HEK293 (cell line): ENCODE results near the gene PRSS16.
A peak's percentile ranks its signal among the peaks of the same experiment; 100 is the strongest.

Experiments used
- BCL11A ChIP-seq: fragments of 450-650 bp; formaldehyde crosslinking; IDR thresholded peaks from 2 replicates; pipeline ENCODE4 v1.5.1; 2016; ENCODE audit warnings: low read depth, missing biosample characterization, missing genetic modification characterization
- BCL11B ChIP-seq: fragments of 450-650 bp; formaldehyde crosslinking; IDR thresholded peaks from 2 replicates; pipeline ENCODE4 v1.5.1; 2016; ENCODE audit warnings: low read depth, missing biosample characterization, missing genetic modification characterization
- GLIS1 ChIP-seq: fragments of 450-650 bp; formaldehyde crosslinking; IDR thresholded peaks from 2 replicates; pipeline ENCODE4 v1.5.1; 2016; ENCODE audit warnings: missing biosample characterization, missing genetic modification characterization
- KLF7 ChIP-seq: fragments of 450-650 bp; formaldehyde crosslinking; IDR thresholded peaks from 2 replicates; pipeline ENCODE4 v1.5.1; 2016; ENCODE audit warnings: missing biosample characterization, missing genetic modification characterization, borderline replicate concordance
- KLF8 ChIP-seq: fragments of 450-650 bp; formaldehyde crosslinking; IDR thresholded peaks from 2 replicates; pipeline ENCODE4 v1.5.1; 2016; ENCODE audit warnings: missing biosample characterization, missing genetic modification characterization
- KLF9 ChIP-seq: fragments of 450-650 bp; formaldehyde crosslinking; IDR thresholded peaks from 2 replicates; pipeline ENCODE4 v1.5.1; 2016; ENCODE audit warnings: missing biosample characterization, missing genetic modification characterization, low read depth
- SP7 ChIP-seq: fragments of 450-650 bp; formaldehyde crosslinking; IDR thresholded peaks from 2 replicates; pipeline ENCODE4 v1.5.1; 2016; ENCODE audit warnings: missing biosample characterization, missing genetic modification characterization
- ZBTB21 ChIP-seq: fragments of 450-650 bp; formaldehyde crosslinking; IDR thresholded peaks from 2 replicates; pipeline ENCODE4 v1.5.1; 2017; ENCODE audit warnings: missing biosample characterization, missing genetic modification characterization
- ZBTB7A ChIP-seq: fragments of 450-650 bp; formaldehyde crosslinking; IDR thresholded peaks from 2 replicates; pipeline ENCODE4 v1.5.1; 2016; ENCODE audit warnings: low read depth, missing biosample characterization, missing genetic modification characterization
- ZEB2 ChIP-seq: fragments of 450-650 bp; formaldehyde crosslinking; IDR thresholded peaks from 2 replicates; pipeline ENCODE4 v1.5.1; 2016; ENCODE audit warnings: missing biosample characterization, missing genetic modification characterization
- ZNF211 ChIP-seq: fragments of 450-650 bp; formaldehyde crosslinking; IDR thresholded peaks from 2 replicates; pipeline ENCODE4 v1.5.1; 2016; ENCODE audit warnings: low read depth, missing biosample characterization, missing genetic modification characterization
- ZNF341 ChIP-seq: fragments of 450-650 bp; formaldehyde crosslinking; IDR thresholded peaks from 2 replicates; pipeline ENCODE4; 2016; ENCODE audit warnings: low read depth, missing biosample characterization, missing genetic modification characterization
- ZNF350 ChIP-seq: fragments of 450-650 bp; formaldehyde crosslinking; IDR thresholded peaks from 2 replicates; pipeline ENCODE4 v1.5.0; 2017; ENCODE audit warnings: missing biosample characterization, mild to moderate bottlenecking, missing genetic modification characterization
- ZNF366 ChIP-seq: fragments of 450-650 bp; formaldehyde crosslinking; conservative IDR thresholded peaks from 2 replicates; pipeline ENCODE4 v1.5.1; 2016; ENCODE audit warnings: missing biosample characterization, missing genetic modification characterization
- ZNF433 ChIP-seq: fragments of 450-650 bp; formaldehyde crosslinking; IDR thresholded peaks from 2 replicates; pipeline ENCODE4 v1.5.1; 2016; ENCODE audit warnings: missing biosample characterization, missing genetic modification characterization, low read depth
- ZNF629 ChIP-seq: fragments of 450-650 bp; formaldehyde crosslinking; IDR thresholded peaks from 2 replicates; pipeline ENCODE4 v1.5.1; 2017; ENCODE audit warnings: missing biosample characterization, missing genetic modification characterization
- ZNF837 ChIP-seq: fragments of 450-650 bp; formaldehyde crosslinking; IDR thresholded peaks from 2 replicates; pipeline ENCODE4 v1.5.1; 2016; ENCODE audit warnings: missing biosample characterization, missing genetic modification characterization
- ZXDB ChIP-seq: fragments of 450-650 bp; formaldehyde crosslinking; IDR thresholded peaks from 2 replicates; pipeline ENCODE4 v1.5.1; 2016; ENCODE audit warnings: missing biosample characterization, missing genetic modification characterization
- TF ChIP-seq, protein P1 (sequence below): fragments of 450-650 bp; formaldehyde crosslinking; conservative IDR thresholded peaks from 2 replicates; pipeline ENCODE4 v1.5.1; 2016; ENCODE audit warnings: low read depth, missing biosample characterization, missing genetic modification characterization
- TF ChIP-seq, protein P2 (sequence below): fragments of 450-650 bp; formaldehyde crosslinking; IDR thresholded peaks from 2 replicates; pipeline ENCODE4 v1.5.1; 2016; ENCODE audit warnings: missing biosample characterization, missing genetic modification characterization
- TF ChIP-seq, protein P3 (sequence below): fragments of 450-650 bp; formaldehyde crosslinking; IDR thresholded peaks from 2 replicates; pipeline ENCODE4 v1.5.1; 2016; ENCODE audit warnings: missing biosample characterization, missing genetic modification characterization
- TF ChIP-seq, protein P4 (sequence below): fragments of 450-650 bp; formaldehyde crosslinking; IDR thresholded peaks from 2 replicates; pipeline ENCODE4 v1.5.1; 2016; ENCODE audit warnings: missing biosample characterization, missing genetic modification characterization
- TF ChIP-seq, protein P5 (sequence below): fragments of 450-650 bp; formaldehyde crosslinking; IDR thresholded peaks from 2 replicates; pipeline ENCODE4 v1.5.1; 2016; ENCODE audit warnings: missing biosample characterization, missing genetic modification characterization

PRSS16 gene

DNA sequence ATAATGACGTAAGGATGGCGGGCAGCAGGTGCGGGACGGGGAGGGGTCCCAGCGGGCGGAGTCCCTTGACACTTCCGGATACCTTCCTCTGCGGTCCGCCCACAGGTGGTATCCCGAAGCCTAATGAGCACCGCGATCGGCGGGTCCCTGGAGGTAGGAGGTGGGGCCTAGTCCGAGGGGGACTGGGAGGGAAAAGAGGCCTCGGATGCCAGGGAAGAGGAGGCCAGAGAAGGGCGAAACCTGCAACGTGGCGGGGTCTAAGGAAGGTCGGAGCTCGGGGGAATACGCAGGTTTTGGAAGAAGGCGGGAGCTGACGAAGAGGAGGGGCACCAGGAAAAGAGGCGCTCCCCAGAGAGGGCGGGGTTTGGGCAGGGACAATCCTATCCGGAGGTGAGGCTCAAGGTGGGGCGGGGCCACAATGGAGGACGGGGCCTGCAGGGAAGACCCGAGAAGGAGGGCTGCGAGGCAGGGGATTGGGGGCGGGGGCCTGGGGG, 3.7 kb downstream of the PRSS16 start (continued):
- TF ChIP-seq, protein P1, sequence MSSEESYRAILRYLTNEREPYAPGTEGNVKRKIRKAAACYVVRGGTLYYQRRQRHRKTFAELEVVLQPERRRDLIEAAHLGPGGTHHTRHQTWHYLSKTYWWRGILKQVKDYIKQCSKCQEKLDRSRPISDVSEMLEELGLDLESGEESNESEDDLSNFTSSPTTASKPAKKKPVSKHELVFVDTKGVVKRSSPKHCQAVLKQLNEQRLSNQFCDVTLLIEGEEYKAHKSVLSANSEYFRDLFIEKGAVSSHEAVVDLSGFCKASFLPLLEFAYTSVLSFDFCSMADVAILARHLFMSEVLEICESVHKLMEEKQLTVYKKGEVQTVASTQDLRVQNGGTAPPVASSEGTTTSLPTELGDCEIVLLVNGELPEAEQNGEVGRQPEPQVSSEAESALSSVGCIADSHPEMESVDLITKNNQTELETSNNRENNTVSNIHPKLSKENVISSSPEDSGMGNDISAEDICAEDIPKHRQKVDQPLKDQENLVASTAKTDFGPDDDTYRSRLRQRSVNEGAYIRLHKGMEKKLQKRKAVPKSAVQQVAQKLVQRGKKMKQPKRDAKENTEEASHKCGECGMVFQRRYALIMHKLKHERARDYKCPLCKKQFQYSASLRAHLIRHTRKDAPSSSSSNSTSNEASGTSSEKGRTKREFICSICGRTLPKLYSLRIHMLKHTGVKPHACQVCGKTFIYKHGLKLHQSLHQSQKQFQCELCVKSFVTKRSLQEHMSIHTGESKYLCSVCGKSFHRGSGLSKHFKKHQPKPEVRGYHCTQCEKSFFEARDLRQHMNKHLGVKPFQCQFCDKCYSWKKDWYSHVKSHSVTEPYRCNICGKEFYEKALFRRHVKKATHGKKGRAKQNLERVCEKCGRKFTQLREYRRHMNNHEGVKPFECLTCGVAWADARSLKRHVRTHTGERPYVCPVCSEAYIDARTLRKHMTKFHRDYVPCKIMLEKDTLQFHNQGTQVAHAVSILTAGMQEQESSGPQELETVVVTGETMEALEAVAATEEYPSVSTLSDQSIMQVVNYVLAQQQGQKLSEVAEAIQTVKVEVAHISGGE (tag by site-specific recombination) = peak; percentile 64
- peak; percentile 93; the same call in 1 of the 2 replicates for TF ChIP-seq BCL11B (tag by site-specific recombination)
- TF ChIP-seq ZNF433 (tag by site-specific recombination) = no peak
- peak; percentile 88 for TF ChIP-seq KLF7 (tag by site-specific recombination)
- peak; percentile 91 for TF ChIP-seq ZNF366
- peak; percentile 93 for TF ChIP-seq KLF8 (tag by site-specific recombination)
- no peak for TF ChIP-seq ZNF350 (tag by site-specific recombination)
- TF ChIP-seq ZEB2 (tag by site-specific recombination) = peak; percentile 94
- TF ChIP-seq ZNF341 (tag by site-specific recombination) = peak; percentile 85
- peak; percentile 73 for TF ChIP-seq KLF9
- TF ChIP-seq, protein P2, sequence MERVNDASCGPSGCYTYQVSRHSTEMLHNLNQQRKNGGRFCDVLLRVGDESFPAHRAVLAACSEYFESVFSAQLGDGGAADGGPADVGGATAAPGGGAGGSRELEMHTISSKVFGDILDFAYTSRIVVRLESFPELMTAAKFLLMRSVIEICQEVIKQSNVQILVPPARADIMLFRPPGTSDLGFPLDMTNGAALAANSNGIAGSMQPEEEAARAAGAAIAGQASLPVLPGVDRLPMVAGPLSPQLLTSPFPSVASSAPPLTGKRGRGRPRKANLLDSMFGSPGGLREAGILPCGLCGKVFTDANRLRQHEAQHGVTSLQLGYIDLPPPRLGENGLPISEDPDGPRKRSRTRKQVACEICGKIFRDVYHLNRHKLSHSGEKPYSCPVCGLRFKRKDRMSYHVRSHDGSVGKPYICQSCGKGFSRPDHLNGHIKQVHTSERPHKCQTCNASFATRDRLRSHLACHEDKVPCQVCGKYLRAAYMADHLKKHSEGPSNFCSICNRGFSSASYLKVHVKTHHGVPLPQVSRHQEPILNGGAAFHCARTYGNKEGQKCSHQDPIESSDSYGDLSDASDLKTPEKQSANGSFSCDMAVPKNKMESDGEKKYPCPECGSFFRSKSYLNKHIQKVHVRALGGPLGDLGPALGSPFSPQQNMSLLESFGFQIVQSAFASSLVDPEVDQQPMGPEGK (tag by site-specific recombination) = peak; percentile 89
- no peak for TF ChIP-seq ZNF211
- TF ChIP-seq ZNF629 = peak; percentile 92
- peak; percentile 82 for TF ChIP-seq ZBTB21
- TF ChIP-seq, protein P3, sequence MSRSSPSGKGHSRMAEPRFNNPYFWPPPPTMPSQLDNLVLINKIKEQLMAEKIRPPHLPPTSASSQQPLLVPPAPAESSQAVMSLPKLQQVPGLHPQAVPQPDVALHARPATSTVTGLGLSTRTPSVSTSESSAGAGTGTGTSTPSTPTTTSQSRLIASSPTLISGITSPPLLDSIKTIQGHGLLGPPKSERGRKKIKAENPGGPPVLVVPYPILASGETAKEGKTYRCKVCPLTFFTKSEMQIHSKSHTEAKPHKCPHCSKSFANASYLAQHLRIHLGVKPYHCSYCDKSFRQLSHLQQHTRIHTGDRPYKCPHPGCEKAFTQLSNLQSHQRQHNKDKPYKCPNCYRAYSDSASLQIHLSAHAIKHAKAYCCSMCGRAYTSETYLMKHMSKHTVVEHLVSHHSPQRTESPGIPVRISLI = no peak
- TF ChIP-seq, protein P4, sequence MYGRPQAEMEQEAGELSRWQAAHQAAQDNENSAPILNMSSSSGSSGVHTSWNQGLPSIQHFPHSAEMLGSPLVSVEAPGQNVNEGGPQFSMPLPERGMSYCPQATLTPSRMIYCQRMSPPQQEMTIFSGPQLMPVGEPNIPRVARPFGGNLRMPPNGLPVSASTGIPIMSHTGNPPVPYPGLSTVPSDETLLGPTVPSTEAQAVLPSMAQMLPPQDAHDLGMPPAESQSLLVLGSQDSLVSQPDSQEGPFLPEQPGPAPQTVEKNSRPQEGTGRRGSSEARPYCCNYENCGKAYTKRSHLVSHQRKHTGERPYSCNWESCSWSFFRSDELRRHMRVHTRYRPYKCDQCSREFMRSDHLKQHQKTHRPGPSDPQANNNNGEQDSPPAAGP (tag by site-specific recombination) = peak; percentile 60; the same call in 1 of the 2 replicates
- peak; percentile 60 for TF ChIP-seq GLIS1 (tag by site-specific recombination)
- peak; percentile 68 for TF ChIP-seq SP7 (tag by site-specific recombination)
- TF ChIP-seq, protein P5, sequence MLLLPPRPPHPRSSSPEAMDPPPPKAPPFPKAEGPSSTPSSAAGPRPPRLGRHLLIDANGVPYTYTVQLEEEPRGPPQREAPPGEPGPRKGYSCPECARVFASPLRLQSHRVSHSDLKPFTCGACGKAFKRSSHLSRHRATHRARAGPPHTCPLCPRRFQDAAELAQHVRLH (tag by site-specific recombination) = peak; percentile 54; the same call in 1 of the 2 replicates
- TF ChIP-seq ZBTB7A = peak; percentile 89
- no peak for TF ChIP-seq ZNF837 (tag by site-specific recombination)
- TF ChIP-seq ZXDB = peak; percentile 73
- peak; percentile 88; the same call in 1 of the 2 replicates for TF ChIP-seq BCL11A (tag by site-specific recombination)
